GM18519 (cell line): ENCODE measurements around the gene IFNLR1.

Experiments
- ATAC-seq: cut with Tn5 transposase; IDR thresholded peaks from one replicate; pipeline ENCODE4 v1.9.1; 2021; ENCODE audit warnings: mild to moderate bottlenecking, moderate library complexity; ENCODE audit not compliant: unreplicated experiment, low FRiP score

IFNLR1 gene

GRCh38 chr1:24180676-24181075 is 6.4 kb downstream of the IFNLR1 start:
- no peak for ATAC-seq

DNA sequence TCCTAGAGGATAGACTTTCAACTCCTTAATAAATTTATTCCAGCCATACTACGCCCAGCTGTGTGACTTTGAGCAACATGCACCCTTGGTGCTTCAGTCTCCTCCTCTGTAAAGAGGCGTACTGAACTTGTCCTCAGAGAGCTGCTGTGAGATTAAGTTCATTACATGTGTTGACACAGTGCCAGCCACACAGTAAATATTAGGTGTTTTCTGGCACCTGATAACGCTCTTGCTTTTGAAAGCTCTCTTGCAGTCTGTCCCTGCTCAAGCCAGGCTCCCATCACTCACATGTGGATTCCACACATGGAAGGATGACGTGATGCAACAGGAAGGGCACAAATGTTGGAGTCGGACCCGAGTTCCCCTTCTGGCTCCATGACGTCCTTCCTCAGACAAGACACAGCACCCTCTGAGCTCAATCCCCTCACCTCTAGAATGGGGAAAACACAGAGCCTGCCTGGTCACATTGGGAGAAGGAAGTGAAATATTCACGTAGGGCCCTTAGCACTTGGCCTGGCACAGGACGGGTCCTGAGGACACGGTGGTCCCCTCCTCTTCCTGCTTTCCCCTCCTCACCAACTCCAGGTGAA is 7.7 kb downstream of the IFNLR1 start:
- no peak for ATAC-seq

- no peak for ATAC-seq
Measured at GRCh38 chr1:24178407-24178806, 8.7 kb downstream of the IFNLR1 start.

DNA sequence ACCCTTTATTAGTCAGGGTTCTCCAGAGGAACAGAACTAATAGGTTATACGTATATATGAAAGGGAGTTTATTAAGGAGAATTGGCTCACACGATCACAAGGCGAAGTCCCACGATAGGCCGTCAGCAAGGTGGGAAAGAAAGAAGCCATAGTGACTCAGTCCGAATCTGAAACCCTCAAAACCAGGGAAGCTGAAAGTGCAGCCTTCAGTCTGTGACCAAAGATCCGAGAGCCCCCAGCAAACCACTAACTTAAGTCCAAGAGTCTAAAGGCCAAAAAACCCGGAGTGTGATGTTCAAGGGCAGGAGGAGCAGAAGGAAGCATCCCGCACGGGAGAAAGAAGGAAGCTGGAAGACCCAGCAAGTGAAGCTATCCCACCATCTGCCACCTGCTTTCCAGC is 9.9 kb downstream of the IFNLR1 start:
- no peak for ATAC-seq

DNA sequence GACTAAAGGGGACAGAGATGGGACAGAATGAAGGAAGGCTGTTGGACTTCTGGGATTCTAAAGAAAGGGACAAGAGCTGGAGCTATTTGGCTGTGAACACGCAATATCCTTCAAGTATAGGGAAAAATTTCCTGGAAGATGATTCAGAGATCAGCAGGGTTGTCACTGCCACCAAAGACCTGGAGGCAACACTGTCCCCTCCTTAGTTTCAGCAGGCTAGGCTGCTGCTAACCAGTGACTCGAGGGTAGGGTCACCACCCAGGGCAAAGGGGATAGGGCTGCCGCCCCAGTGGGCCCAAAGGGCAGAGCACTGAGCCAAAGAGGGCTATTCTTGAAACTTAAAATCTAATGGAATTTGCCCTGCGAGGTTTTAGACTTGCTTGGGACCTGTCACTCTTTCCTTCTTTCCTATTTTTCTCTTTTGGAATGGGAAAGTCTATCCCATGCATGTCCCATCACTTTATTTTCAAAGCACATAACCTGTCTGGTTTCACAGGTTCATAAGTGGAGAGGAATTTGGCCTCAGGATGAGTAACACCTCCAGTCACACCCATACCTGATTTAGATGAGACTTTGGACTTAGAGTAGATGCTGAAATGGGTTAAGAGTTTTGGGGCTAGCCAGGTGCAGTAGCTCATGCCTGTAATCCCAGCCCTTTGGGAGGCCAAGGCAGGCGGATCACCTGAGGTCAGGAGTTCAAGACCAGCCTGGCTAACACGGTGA is 11.9 kb downstream of the IFNLR1 start:
- no peak for ATAC-seq

DNA sequence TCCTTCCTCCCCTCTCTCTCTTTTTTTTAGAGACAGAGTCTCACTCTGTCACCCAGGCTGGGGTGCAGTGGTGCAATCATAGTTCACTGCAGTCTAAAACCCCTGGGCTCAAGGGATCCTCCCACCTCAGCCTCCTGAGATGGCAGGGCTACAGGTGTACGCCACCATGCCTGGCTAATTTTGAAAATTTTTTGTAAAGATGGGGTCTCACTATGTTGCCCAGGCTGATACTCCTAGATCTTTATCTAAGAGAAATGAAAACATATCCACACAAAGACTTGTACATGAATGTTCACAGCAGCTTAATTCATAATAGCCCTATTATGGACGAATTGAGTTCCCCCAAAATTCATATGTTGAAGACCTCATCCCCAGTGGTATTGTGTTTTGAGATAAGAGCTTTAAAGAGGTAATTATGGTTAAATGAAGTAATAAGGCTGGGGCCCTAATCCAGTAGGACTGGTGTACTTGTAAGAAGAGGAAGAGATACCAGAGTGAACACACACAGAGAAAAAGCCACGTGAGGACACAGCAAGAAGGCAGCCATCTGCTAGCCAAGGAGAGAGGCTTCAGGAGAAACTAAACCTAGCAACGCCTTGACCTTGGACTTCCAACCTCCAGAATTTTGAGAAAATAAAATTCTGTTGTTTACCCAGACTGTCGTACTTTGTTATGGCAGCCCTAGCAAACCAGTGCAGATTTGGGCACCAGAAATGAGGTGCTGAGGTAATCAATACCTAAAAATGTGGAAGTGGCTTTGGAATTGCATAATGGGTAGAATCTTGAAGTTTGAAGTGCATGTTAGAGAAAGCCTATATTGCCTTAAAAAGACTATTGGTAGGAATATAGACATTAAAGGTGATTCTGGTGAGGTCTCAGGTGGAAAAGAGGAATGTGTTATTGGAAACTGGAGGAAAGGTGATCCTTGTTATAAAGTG is 13.2 kb downstream of the IFNLR1 start:
- no peak for ATAC-seq

- no peak for ATAC-seq
Measured at GRCh38 chr1:24172598-24172997, 14.5 kb downstream of the IFNLR1 start.

DNA sequence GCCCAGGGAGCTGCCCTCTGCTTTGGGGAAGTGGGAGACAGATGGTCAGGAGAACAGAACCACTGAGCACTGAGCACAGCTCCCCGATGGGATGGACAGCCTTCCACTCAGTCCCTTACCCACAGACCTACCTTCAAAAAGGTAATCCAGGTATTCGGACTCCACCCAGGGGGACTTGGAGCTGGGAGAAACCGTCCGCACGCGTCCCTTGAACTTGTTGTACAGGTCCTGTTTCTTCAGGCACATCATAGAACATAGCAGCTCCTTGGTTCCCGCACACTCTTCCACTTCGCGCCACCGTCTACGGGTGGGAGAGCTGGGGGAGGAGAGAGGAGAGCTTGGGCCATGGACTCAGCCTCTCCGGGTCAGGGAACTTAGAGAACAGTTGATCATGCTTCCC is 17.8 kb downstream of the IFNLR1 start:
- ATAC-seq: no peak

DNA sequence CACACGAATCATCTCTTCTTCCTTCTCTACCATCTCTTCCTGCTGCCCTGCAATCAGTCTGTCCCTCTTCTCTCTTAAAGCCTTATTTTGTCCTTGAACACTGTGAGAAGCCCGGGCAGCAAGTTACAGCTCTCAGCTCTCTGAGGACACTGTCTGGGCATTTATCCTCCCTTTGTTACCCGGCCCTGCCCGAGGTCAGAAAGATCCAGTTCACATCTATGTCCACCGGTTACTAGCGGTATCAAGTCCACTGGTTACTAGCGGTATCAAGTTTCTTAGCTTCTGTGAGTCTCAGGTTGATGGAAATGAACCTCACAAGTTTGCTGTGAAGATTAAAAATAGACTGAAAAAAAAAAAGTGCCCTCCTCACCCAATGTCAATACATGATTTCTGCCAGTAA is 18.8 kb downstream of the IFNLR1 start:
- ATAC-seq: no peak

DNA sequence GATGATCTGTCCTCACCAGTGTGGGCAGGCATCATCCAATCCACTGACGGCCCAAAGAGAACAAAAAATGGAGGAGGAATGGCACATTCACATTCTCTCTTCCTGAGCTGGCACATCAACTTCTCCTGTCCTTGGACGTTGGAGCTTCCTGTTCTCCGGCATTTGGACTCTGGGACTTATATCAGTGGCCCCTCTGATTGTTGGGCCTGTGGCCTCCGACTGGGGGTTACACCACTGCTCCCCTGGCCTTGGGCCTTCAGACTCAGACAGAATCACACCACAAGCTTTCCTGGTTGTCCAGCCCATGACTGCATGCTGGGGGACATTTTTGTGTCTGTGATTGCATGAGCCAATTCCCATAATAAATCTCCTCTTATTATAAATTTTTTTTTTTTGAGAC is 20.1 kb downstream of the IFNLR1 start:
- ATAC-seq: no peak

DNA sequence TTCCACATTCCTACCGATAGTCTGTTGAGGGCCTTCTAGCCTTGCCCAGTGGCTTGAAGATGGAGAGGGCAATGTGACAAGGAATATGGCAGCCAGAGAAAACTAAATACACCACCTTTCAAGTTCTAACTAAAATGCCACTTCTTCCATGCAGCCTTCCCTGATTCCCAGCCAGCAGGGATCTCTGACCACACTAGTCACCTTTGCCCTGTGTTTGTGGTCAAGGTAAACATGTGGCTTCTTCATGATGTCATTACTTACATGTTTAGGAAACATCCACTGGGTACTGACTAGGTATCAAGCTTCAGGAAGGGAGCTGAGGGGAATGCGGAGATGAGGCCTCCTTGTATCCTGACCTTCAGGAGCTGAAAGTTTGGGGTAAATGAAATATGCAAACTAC is 21.6 kb downstream of the IFNLR1 start:
- ATAC-seq: no peak

DNA sequence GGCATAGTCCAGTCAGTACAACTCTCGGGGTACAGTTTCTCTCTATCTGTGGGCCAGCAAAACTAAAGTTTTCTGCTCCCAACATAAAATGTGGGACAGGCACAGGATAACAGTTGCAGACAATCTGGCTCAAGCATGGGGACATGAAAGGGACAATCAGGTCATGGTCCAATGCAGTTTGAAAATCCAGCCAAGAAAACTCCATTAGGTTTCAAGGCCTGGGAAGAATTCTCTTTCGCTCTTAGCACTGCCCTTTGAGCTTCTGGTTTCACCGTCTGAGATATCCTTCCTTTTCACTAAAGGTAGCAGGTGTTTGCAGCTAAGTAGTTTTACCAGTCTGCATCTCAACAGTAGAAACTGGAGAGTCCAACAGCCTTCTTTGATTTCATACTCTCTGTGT is 23.1 kb downstream of the IFNLR1 start:
- ATAC-seq: no peak

GRCh38 chr1:24162201-24162600 is 24.9 kb downstream of the IFNLR1 start:
- ATAC-seq: no peak

GRCh38 chr1:24161270-24161669 is 25.8 kb downstream of the IFNLR1 start:
- ATAC-seq: no peak

GRCh38 chr1:24159366-24159765 is 27.7 kb downstream of the IFNLR1 start:
- ATAC-seq: no peak

DNA sequence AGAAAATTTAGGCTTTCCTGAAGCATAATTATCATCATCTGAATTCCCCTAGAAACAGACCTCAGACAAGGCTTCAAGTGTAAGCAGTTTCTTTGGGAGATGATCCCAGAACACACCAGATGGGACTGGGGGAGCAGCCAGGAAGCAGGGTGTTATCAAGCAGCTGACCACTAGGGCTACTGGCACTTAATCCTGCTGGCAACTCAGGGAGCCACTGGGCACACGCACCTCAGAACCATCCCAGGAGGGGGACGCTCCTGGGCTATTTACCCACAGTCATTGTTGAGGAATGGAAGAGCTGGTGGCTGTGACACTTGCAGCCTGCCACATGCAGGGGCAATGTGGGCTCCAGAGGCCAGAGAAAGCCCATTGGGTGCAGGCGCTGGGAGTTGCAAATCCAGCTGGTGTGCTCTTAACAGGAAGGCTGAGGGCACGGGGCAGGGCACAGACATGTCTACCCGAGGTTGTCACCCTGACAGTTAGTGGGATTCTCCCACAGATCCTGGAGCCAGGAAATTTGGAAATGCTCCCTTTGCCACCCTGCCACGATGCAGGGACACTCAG is 29.1 kb downstream of the IFNLR1 start:
- no peak for ATAC-seq

DNA sequence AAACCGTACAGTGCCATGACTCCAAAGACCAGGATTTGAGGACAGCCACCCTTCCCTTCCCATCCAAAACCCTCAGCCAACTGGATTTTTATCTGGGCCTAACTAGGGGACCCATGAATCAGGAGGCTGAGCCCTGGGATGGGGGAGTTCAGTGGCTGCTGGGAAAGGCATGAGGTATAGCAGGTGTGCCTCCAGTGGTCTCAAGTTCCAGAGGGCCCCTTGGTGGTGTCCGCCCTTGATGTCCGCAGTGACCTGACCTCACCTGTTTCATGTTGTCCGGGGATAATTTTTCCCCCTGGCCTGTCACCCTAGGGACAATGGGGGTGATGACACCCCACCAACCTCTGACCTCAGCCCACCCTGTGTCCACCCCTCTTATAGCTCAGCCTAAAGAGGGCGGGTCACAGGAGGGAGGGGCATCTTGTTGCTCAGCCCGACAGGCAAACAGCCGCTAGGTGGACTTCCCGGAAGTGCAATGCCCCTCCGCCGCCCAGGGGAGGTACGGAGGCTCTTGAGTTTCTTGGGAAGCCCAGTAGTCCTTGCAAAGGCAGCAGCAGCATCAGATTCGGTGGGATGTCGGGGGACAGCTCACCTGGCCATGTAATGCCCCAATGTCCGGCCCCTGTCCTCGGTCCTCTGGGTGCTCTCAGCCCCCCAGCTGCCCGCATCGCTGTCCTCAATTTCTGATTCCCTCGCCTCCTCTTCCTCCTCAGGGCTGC is 30.4 kb downstream of the IFNLR1 start:
- ATAC-seq: no peak

DNA sequence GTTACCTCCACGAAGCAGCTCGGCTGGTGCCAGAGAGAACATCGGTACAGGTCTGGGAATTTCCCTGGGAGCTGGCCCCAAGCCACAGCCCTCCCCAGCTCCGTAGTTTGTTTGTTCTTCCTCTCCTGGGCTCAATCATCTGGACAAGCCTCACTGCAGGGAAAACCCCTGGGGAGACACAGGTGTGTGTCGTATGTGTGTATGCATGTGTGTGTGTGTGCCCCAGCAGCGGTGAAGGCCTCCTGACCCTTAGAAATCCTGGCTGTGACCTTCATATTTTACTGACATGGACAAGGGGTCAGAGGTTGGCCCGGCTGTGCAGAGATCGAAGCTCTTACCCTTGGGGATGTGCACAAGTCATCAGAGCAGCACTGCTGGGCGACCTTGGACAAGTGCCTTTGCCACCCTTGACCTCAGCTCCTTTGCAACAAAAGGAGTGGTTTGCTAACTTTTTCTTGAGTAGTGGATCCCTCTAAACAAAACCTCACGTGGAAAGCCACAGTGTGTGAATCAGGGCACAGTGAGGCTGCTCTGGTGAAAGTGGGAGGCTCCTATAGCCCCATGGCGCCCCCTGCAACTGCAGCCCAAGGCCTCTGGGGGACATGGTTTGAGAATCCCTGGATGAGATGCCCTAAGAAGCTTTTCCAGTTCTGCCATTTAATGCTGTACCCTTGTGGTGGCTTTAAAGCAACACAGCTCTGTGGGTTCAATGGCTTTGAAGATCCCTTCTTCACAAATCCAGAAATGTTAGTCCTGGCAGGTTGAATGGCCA is 31.9 kb downstream of the IFNLR1 start:
- no peak for ATAC-seq

DNA sequence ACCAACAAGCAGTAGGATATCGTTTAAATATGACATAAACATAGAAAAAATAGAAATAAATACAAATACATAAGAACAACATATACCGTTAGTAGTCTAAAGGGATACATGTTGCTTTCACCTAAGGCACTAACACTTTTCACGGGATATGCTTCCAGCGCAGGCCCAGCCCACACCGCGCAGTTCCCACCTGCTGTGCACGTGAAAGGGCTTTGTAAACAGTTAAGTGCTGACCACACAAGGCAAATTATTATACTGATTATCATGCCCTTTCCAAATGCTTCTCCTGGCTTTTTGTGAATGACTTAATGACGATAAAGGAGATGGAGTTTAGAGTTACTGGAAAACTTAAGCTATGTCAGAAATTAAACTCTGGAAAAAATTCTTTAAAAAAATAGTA is 32.9 kb downstream of the IFNLR1 start:
- no peak for ATAC-seq
